ENCODE data around the gene CYP2A7. TPM values are rescaled to one million over a fixed set of nuclear protein-coding genes. Genes with fewer than 3 reads are reported as not detected.
"Not testable (repeated sequence)": the region's sequence is repeated elsewhere in the genome, so short reads cannot be mapped to it uniquely, and the experiment has no call there.

Gene CYP2A7
- total RNA-seq, 1 experiment from 2014 or later: not detected

GRCh38 chr19:40896843-40897789, 15.1 kb upstream of the CYP2A7 start:
- H3K36me3 Mint-ChIP-seq (ENCODE audit: insufficient read depth, unreplicated experiment); H3K27ac Mint-ChIP-seq (ENCODE audit: unreplicated experiment); H3K9me3 Mint-ChIP-seq (ENCODE audit: low read depth, unreplicated experiment); BruUV-seq (replicated peaks); intact Hi-C loops (cut with micrococcal nuclease; ENCODE audit: unreplicated experiment); DNase-seq; H3K4me3 Mint-ChIP-seq (ENCODE audit: low read depth, unreplicated experiment); CTCF ChIA-PET; H3K4me1 Mint-ChIP-seq (ENCODE audit: low read depth, unreplicated experiment): not testable (repeated sequence)
- H3K27me3 Mint-ChIP-seq (ENCODE audit: unreplicated experiment): peaks cover 54% of the 10 kb centered on the region

GRCh38 chr19:40896418-40896796, 14.4 kb upstream of the CYP2A7 start:
- CTCF ChIA-PET: no interaction called here
- H3K27ac Mint-ChIP-seq (ENCODE audit: unreplicated experiment): no peak overlapping the region
- intact Hi-C loops (cut with micrococcal nuclease; ENCODE audit: unreplicated experiment): no loop called here
- no peaks in the 10 kb centered on the region for H3K4me1 Mint-ChIP-seq (ENCODE audit: low read depth, unreplicated experiment)
- no peaks in the 10 kb centered on the region for H3K9me3 Mint-ChIP-seq (ENCODE audit: low read depth, unreplicated experiment)
- no peak for TF ChIP-seq CTCF (IDR thresholded peaks at IDR 0.05; ENCODE audit: unreplicated experiment)
- DNase-seq: no peak
- no TSS peak for BruUV-seq (replicated peaks)
- peaks cover 54% of the 10 kb centered on the region for H3K27me3 Mint-ChIP-seq (ENCODE audit: unreplicated experiment)
- no peak overlapping the region for H3K4me3 Mint-ChIP-seq (ENCODE audit: low read depth, unreplicated experiment)
- H3K36me3 Mint-ChIP-seq (ENCODE audit: insufficient read depth, unreplicated experiment): no peaks in the 10 kb centered on the region

- no peak overlapping the region for H3K4me3 Mint-ChIP-seq (ENCODE audit: low read depth, unreplicated experiment)
- no peak overlapping the region for H3K27ac Mint-ChIP-seq (ENCODE audit: unreplicated experiment)
- no TSS peak for BruUV-seq (replicated peaks)
- peaks cover 59% of the 10 kb centered on the region for H3K27me3 Mint-ChIP-seq (ENCODE audit: unreplicated experiment)
- CTCF ChIA-PET: no interaction called here
- no peaks in the 10 kb centered on the region for H3K4me1 Mint-ChIP-seq (ENCODE audit: low read depth, unreplicated experiment)
- H3K9me3 Mint-ChIP-seq (ENCODE audit: low read depth, unreplicated experiment): no peaks in the 10 kb centered on the region
- intact Hi-C loops (cut with micrococcal nuclease; ENCODE audit: unreplicated experiment): no loop called here
- DNase-seq: no peak
- TF ChIP-seq CTCF (IDR thresholded peaks at IDR 0.05; ENCODE audit: unreplicated experiment): no peak
- H3K36me3 Mint-ChIP-seq (ENCODE audit: insufficient read depth, unreplicated experiment): no peaks in the 10 kb centered on the region
Observed at GRCh38 chr19:40893112-40893511, 11.1 kb upstream of the CYP2A7 start.

- BruUV-seq (replicated peaks): no TSS peak
- TF ChIP-seq CTCF (IDR thresholded peaks at IDR 0.05; ENCODE audit: unreplicated experiment): no peak
- Mint-ChIP-seq H3K4me3 (ENCODE audit: low read depth, unreplicated experiment) (no peak overlapping the region), H3K27ac (ENCODE audit: unreplicated experiment) (no peak overlapping the region), H3K36me3 (ENCODE audit: insufficient read depth, unreplicated experiment) (no peaks in the 10 kb centered on the region), H3K4me1 (ENCODE audit: low read depth, unreplicated experiment) (no peaks in the 10 kb centered on the region), H3K9me3 (ENCODE audit: low read depth, unreplicated experiment) (no peaks in the 10 kb centered on the region), H3K27me3 (ENCODE audit: unreplicated experiment) (peaks cover 51% of the 10 kb centered on the region)
- CTCF ChIA-PET: interaction anchor here (1.0 kb wide), 1 partner anchor 82 kb away, joined by 3 read pairs; no protein-coding TSS in a partner anchor
- DNase-seq: no peak
- intact Hi-C loops (cut with micrococcal nuclease; ENCODE audit: unreplicated experiment): no loop called here
Observed at GRCh38 chr19:40889366-40889765, 7.3 kb upstream of the CYP2A7 start.

- CTCF ChIA-PET: no interaction called here
- DNase-seq: no peak
- Mint-ChIP-seq H3K27me3 (ENCODE audit: unreplicated experiment) (peaks cover 45% of the 10 kb centered on the region), H3K36me3 (ENCODE audit: insufficient read depth, unreplicated experiment) (no peaks in the 10 kb centered on the region), H3K9me3 (ENCODE audit: low read depth, unreplicated experiment) (no peaks in the 10 kb centered on the region), H3K4me3 (ENCODE audit: low read depth, unreplicated experiment) (no peak overlapping the region), H3K4me1 (ENCODE audit: low read depth, unreplicated experiment) (no peaks in the 10 kb centered on the region), H3K27ac (ENCODE audit: unreplicated experiment) (no peak overlapping the region)
- no TSS peak for BruUV-seq (replicated peaks)
- intact Hi-C loops (cut with micrococcal nuclease; ENCODE audit: unreplicated experiment): no loop called here
- no peak for TF ChIP-seq CTCF (IDR thresholded peaks at IDR 0.05; ENCODE audit: unreplicated experiment)
Observed at GRCh38 chr19:40888191-40888590, 6.2 kb upstream of the CYP2A7 start.

GRCh38 chr19:40884187-40884931, 2.3 kb upstream of the CYP2A7 start:
- H3K9me3 Mint-ChIP-seq (ENCODE audit: low read depth, unreplicated experiment); CTCF ChIA-PET: not testable (repeated sequence)
- peaks cover 61% of the 10 kb centered on the region for H3K27me3 Mint-ChIP-seq (ENCODE audit: unreplicated experiment)

More at GRCh38 chr19:40884187-40884931, 2.3 kb upstream of the CYP2A7 start:
- H3K4me1 Mint-ChIP-seq (ENCODE audit: low read depth, unreplicated experiment); intact Hi-C loops (cut with micrococcal nuclease; ENCODE audit: unreplicated experiment); H3K27ac Mint-ChIP-seq (ENCODE audit: unreplicated experiment); H3K36me3 Mint-ChIP-seq (ENCODE audit: insufficient read depth, unreplicated experiment); H3K4me3 Mint-ChIP-seq (ENCODE audit: low read depth, unreplicated experiment); BruUV-seq (replicated peaks); DNase-seq: not testable (repeated sequence)
